OCI-LY7 (cell line): ENCODE data around the gene SCP2D1.

Source experiments
- CTCF ChIP-seq: fragments of 200-600 bp; sonication (generic); conservative IDR thresholded peaks from 2 replicates; pipeline ENCODE4 v1.5.1; 2014; ENCODE audit warnings: mild to moderate bottlenecking, antibody characterized with exemption, low read length, moderate library complexity, mixed read lengths
- EZH2phosphoT487 ChIP-seq: fragments of 200-600 bp; sonication (generic); IDR thresholded peaks from 2 replicates; pipeline ENCODE4 v1.6.1; 2018; ENCODE audit warnings: low read depth, borderline replicate concordance, mild to moderate bottlenecking, mixed run types, antibody characterized with exemption, low read length, moderate library complexity, mixed read lengths

- TF ChIP-seq CTCF (no peak), EZH2phosphoT487 (no peak)
Measured at GRCh38 chr20:18822832-18823231, 9.2 kb downstream of the SCP2D1 start.
